Endothelial cell of umbilical vein (primary cell): ENCODE results near the gene GPR153.

Experiments used
- EZH2 ChIP-seq: IDR thresholded peaks from 2 replicates; pipeline ENCODE4 v1.6.1; 2012; ENCODE audit warnings: borderline replicate concordance, low read depth, mild to moderate bottlenecking, moderate library complexity, low read length, inconsistent platforms; ENCODE audit not compliant: severe bottlenecking
- FOS ChIP-seq: IDR thresholded peaks from 2 replicates; pipeline ENCODE4 v1.6.1; 2011; ENCODE audit warnings: mild to moderate bottlenecking, low read length, moderate library complexity, borderline replicate concordance; ENCODE audit not compliant: insufficient read depth
- GATA2 ChIP-seq: IDR thresholded peaks from 2 replicates; pipeline ENCODE4 v1.7.0; 2011; ENCODE audit warnings: low read depth, mild to moderate bottlenecking, moderate library complexity, mixed read lengths, low read length; ENCODE audit not compliant: insufficient read length, insufficient read depth
- MAX ChIP-seq: IDR thresholded peaks from 2 replicates; pipeline ENCODE4 v1.6.1; 2011; ENCODE audit not compliant: insufficient read depth, insufficient read length
- MYC ChIP-seq: IDR thresholded peaks from one replicate; pipeline ENCODE4 v1.6.1; 2011; ENCODE audit warnings: mild to moderate bottlenecking, low read depth, low read length
- POLR2A ChIP-seq: IDR thresholded peaks from 2 replicates; pipeline ENCODE4 v1.6.1; 2012; ENCODE audit warnings: low read depth, mild to moderate bottlenecking, control low read depth, low read length
- POLR2AphosphoS5 ChIP-seq: IDR thresholded peaks from 2 replicates; pipeline ENCODE4 v1.6.1; 2012; ENCODE audit warnings: low read depth, mild to moderate bottlenecking, control low read depth, low read length, moderate library complexity; ENCODE audit not compliant: insufficient read depth
- TF ChIP-seq, protein P1 (sequence below), 2 donors: IDR thresholded peaks; 1 replicate in 1 of 2; 2 replicates in 1 of 2; pipeline ENCODE4 v1.5.1; 2011; ENCODE audit warnings: low read length in 2 of 2, mild to moderate bottlenecking in 2 of 2, moderate library complexity in 2 of 2, control low read depth in 1 of 2, inconsistent platforms in 1 of 2, low read depth in 1 of 2; ENCODE audit not compliant: insufficient read depth in 1 of 2; ENCODE audit errors: extremely low read depth in 1 of 2

- TF ChIP-seq, protein P1, sequence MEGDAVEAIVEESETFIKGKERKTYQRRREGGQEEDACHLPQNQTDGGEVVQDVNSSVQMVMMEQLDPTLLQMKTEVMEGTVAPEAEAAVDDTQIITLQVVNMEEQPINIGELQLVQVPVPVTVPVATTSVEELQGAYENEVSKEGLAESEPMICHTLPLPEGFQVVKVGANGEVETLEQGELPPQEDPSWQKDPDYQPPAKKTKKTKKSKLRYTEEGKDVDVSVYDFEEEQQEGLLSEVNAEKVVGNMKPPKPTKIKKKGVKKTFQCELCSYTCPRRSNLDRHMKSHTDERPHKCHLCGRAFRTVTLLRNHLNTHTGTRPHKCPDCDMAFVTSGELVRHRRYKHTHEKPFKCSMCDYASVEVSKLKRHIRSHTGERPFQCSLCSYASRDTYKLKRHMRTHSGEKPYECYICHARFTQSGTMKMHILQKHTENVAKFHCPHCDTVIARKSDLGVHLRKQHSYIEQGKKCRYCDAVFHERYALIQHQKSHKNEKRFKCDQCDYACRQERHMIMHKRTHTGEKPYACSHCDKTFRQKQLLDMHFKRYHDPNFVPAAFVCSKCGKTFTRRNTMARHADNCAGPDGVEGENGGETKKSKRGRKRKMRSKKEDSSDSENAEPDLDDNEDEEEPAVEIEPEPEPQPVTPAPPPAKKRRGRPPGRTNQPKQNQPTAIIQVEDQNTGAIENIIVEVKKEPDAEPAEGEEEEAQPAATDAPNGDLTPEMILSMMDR (IDR thresholded peaks at IDR 0.05; ENCODE audit: extremely low read depth in 1 of 2, insufficient read depth in 1 of 2, low read depth in 1 of 2, low read length in 2 of 2), result no peak
- TF ChIP-seq POLR2AphosphoS5, result no peak
- no peak for TF ChIP-seq EZH2
- no peak for TF ChIP-seq POLR2A
- no peak for TF ChIP-seq GATA2
- TF ChIP-seq MYC, result no peak
- TF ChIP-seq MAX, result no peak
- TF ChIP-seq FOS, result no peak
Measured at GRCh38 chr1:6270401-6270800, 9.5 kb upstream of the GPR153 start.
